Kidney (tissue), 14 donors: ENCODE measurements around the gene HSPA12A. TPM values are rescaled to one million over a fixed set of nuclear protein-coding genes. Genes with fewer than 3 reads are reported as not detected.

Source experiments
- DNase-seq, 5 donors: peaks; one replicate each; pipeline ENCODE4 v3.0.0-alpha.2; 2013 to 2020
- FAIRE-seq: peaks from 2 replicates; lab custom pipeline; 2012; peaks lifted over from hg19 to GRCh38; lab: Jason Lieb, UNC
- H3K27ac ChIP-seq, 2 donors: one replicate each; pipeline ENCODE4 v1.7.0; 2013; ENCODE audit warnings: low read depth in 2 of 2, low read length in 2 of 2, inconsistent platforms in 1 of 2
- H3K27me3 ChIP-seq: one replicate; pipeline ENCODE4 v1.7.1; 2013; ENCODE audit warnings: low read length, inconsistent platforms; ENCODE audit not compliant: control insufficient read depth, insufficient read depth
- H3K36me3 ChIP-seq, 3 donors: one replicate each; pipeline versions ENCODE4 v1.7.0 to v1.7.1; 2013; ENCODE audit warnings: low read length in 3 of 3, control low read depth in 1 of 3, inconsistent platforms in 1 of 3; ENCODE audit not compliant: insufficient read depth in 3 of 3, control insufficient read depth in 2 of 3
- H3K4me1 ChIP-seq, 3 donors: one replicate each; pipeline versions ENCODE4 v1.7.0 to v1.7.1; 2013; ENCODE audit warnings: low read length in 3 of 3, inconsistent platforms in 1 of 3, low read depth in 1 of 3; ENCODE audit not compliant: control insufficient read depth in 2 of 3, insufficient read depth in 2 of 3
- H3K4me3 ChIP-seq, 3 donors: one replicate each; pipeline versions ENCODE4 v1.7.0 to v1.8.1; 2013; ENCODE audit warnings: low read length in 3 of 3, control low read depth in 1 of 3, inconsistent platforms in 1 of 3
- H3K9ac ChIP-seq, 3 donors: one replicate each; pipeline versions ENCODE4 v1.7.0 to v1.7.1; 2013; ENCODE audit warnings: low read length in 3 of 3, control low read depth in 1 of 3, inconsistent platforms in 1 of 3
- H3K9me3 ChIP-seq, 3 donors: one replicate each; pipeline versions ENCODE4 v1.7.0 to v1.7.1; 2013; ENCODE audit warnings: low read length in 3 of 3, control low read depth in 1 of 3, inconsistent platforms in 1 of 3; ENCODE audit not compliant: control insufficient read depth in 2 of 3, insufficient read depth in 1 of 3
- CTCF ChIP-seq: IDR thresholded peaks from 3 replicates; pipeline ENCODE4 v1.5.1; 2012; ENCODE audit warnings: mild to moderate bottlenecking, moderate library complexity, borderline replicate concordance; ENCODE audit not compliant: insufficient read depth; ENCODE audit errors: extremely low read depth
- intact Hi-C: fragments of 100-400 bp; cut with DNase I; formaldehyde crosslinking; loops from one replicate; pipeline ENCODE4 v1.11.1; 2022
- polyA plus RNA-seq: library from polyadenylated mRNA; stranded (reverse); fragments of 350-450 nt; fragmentation: Illumina TruSeq; extraction: RNeasy Lipid Tissue Mini Kit (QIAGEN cat#74804); gene quantifications from one replicate; pipeline ENCODE4 v1.2.3, GENCODE V29; 2014; ENCODE audit warnings: low read depth, low replicate concordance; ENCODE audit not compliant: insufficient read depth
- total RNA-seq: library from RNA; stranded (reverse); fragmentation: NEBNext Ultra II Directional; extraction: Animal tissue kit (Norgen Biotek cat#: 25700); gene quantifications from one replicate; pipeline ENCODE4 v1.2.1, GENCODE V29; 2021
- donor health status: control.
- donor health status: control.
- donor health status: control.
- donor health status: control.
- donor health status: control.
- donor health status: DM: yes; HTN: yes; CAD: no.
- donor health status: Normal renal cell carcinoma (clear cell type).

HSPA12A gene
- total and polyA plus RNA-seq, 2 donors from 2014 or later = 18.9 to 33.5 TPM

DNA sequence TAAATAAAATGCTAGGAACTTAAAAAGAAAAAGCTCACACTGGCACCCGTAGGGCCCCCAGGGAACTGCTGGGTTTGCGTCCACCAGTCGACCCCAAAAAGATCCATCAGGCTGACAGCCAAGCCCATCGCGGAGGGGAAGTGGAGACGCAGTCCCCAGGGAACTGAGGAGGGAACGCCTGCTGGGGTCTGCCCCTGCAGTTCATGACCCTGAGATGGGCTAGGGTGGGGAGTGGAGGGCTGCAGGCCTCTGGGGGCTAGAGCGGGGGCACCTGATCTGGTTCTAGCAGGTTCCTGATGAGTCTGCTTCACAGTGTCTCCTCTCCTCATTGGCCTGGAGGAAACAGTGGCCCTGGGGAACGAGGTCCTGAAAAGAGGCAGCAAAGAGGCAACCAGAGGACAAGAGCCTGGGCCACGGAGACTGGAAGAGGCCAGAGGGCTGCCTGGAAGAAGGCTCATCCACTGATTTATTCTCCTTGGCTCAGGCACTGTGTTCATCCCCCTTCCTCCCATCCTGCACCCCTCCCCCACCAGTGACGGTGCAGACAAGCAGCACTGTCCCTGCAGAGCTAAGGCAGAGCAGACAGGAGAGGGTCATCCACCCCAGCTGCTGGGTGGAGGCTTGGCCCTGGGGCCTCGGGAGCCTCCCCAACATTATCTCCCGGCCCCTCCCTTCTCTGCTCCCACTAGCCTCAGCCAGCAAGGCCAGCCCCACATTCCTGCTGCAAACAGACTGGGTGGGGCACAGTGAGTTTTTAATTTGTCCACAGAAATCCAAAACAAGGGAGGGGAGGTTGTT is 24.7 kb upstream of the HSPA12A start:
- Histone ChIP-seq H3K4me3 (no peak overlapping the region), H3K27ac (no peak overlapping the region), H3K9me3 (peaks cover 0 to 4% (median 0%) of the 10 kb centered on the region in 3 donors), H3K36me3 (no peaks in the 10 kb centered on the region), H3K9ac (no peak overlapping the region), H3K27me3 (no peaks in the 10 kb centered on the region), H3K4me1 (peaks cover 0 to 20% (median 8%) of the 10 kb centered on the region in 3 donors)
- DNase-seq = peak; percentile 21 to 88 (median 49)
- intact Hi-C loops = no loop called here
- FAIRE-seq = no peak
- no peak for TF ChIP-seq CTCF

GRCh38 chr10:116766241-116766827 is 24.0 kb upstream of the HSPA12A start:
- peaks cover 0 to 20% (median 8%) of the 10 kb centered on the region in 3 donors for H3K4me1 ChIP-seq
- no peaks in the 10 kb centered on the region for H3K36me3 ChIP-seq
- H3K9ac ChIP-seq = no peak overlapping the region
- H3K27me3 ChIP-seq = no peaks in the 10 kb centered on the region
- peaks cover 0 to 4% (median 0%) of the 10 kb centered on the region in 3 donors for H3K9me3 ChIP-seq
- FAIRE-seq (no peak), DNase-seq (peak in 2 of 5 donors; percentile 64 to 73)
- no peak for TF ChIP-seq CTCF
- no peak overlapping the region for H3K4me3 ChIP-seq
- intact Hi-C loops = no loop called here
- H3K27ac ChIP-seq = no peak overlapping the region

- H3K9ac ChIP-seq = no peak overlapping the region
- no peak for FAIRE-seq
- peak; percentile 29 for TF ChIP-seq CTCF
- H3K9me3 ChIP-seq = peaks cover 0 to 4% (median 0%) of the 10 kb centered on the region in 3 donors
- DNase-seq = peak in 1 of 5 donors; percentile 35
- intact Hi-C loops = no loop called here
- H3K27ac ChIP-seq = no peak overlapping the region
- no peaks in the 10 kb centered on the region for H3K27me3 ChIP-seq
- H3K4me1 ChIP-seq = peaks cover 0 to 20% (median 8%) of the 10 kb centered on the region in 3 donors
- no peaks in the 10 kb centered on the region for H3K36me3 ChIP-seq
- no peak overlapping the region for H3K4me3 ChIP-seq
Observed at GRCh38 chr10:116765648-116766081, 23.3 kb upstream of the HSPA12A start.
